ENCODE measurements around the gene RBPJL. TPM values are rescaled to one million over a fixed set of nuclear protein-coding genes. Genes with fewer than 3 reads are reported as not detected.

The RBPJL gene
- total RNA-seq, 1 donor from 2014 or later, result not detected

- intact Hi-C loops (cut with micrococcal nuclease), result loop anchor here (5.0 kb wide), 1 partner anchor 326 kb away; the partner anchor contains the start of gene STK4
Observed at GRCh38 chr20:45293041-45294002, 13.3 kb upstream of the RBPJL start.

- intact Hi-C loops (cut with micrococcal nuclease), result loop anchor here (5.0 kb wide), 1 partner anchor 327 kb away; the partner anchor contains the start of gene STK4
Observed at GRCh38 chr20:45294003-45294368, 12.7 kb upstream of the RBPJL start.

- intact Hi-C loops (cut with micrococcal nuclease), result loop anchor here (5.0 kb wide), 1 partner anchor 327 kb away; the partner anchor contains the start of gene STK4
Observed at GRCh38 chr20:45294659-45295058, 12.0 kb upstream of the RBPJL start.

- intact Hi-C loops (cut with micrococcal nuclease), result no loop called here
Observed at GRCh38 chr20:45297786-45298497, 8.7 kb upstream of the RBPJL start.

- intact Hi-C loops (cut with micrococcal nuclease), result no loop called here
Observed at GRCh38 chr20:45299786-45300185, 6.9 kb upstream of the RBPJL start.

- intact Hi-C loops (cut with micrococcal nuclease), result no loop called here
Observed at GRCh38 chr20:45300961-45301360, 5.7 kb upstream of the RBPJL start.

GRCh38 chr20:45301824-45302271, 4.8 kb upstream of the RBPJL start:
- intact Hi-C loops (cut with micrococcal nuclease), result no loop called here

GRCh38 chr20:45303586-45304463, 2.8 kb upstream of the RBPJL start:
- intact Hi-C loops (cut with micrococcal nuclease), result no loop called here

- intact Hi-C loops (cut with micrococcal nuclease), result no loop called here
Observed at GRCh38 chr20:45304464-45304999, 2.1 kb upstream of the RBPJL start.

- intact Hi-C loops (cut with micrococcal nuclease), result no loop called here
Observed at GRCh38 chr20:45305262-45305661, 1.4 kb upstream of the RBPJL start.

- intact Hi-C loops (cut with micrococcal nuclease), result no loop called here
Observed at GRCh38 chr20:45307076-45307640, 518 bp downstream of the RBPJL start.

GRCh38 chr20:45308117-45308778, 1.6 kb downstream of the RBPJL start, which contains the start of gene MATN4:
TSS of gene MATN4 (minus strand) at chr20:45308299. CDS start at chr20:45305582, 2,717 bp downstream.
- intact Hi-C loops (cut with micrococcal nuclease), result no loop called here

GRCh38 chr20:45309075-45309474, 2.4 kb downstream of the RBPJL start:
- intact Hi-C loops (cut with micrococcal nuclease), result no loop called here

GRCh38 chr20:45311589-45312211, 5.1 kb downstream of the RBPJL start:
- intact Hi-C loops (cut with micrococcal nuclease), result no loop called here

GRCh38 chr20:45312241-45312640, 5.6 kb downstream of the RBPJL start:
- intact Hi-C loops (cut with micrococcal nuclease), result no loop called here

GRCh38 chr20:45313065-45313695, 6.5 kb downstream of the RBPJL start:
- intact Hi-C loops (cut with micrococcal nuclease), result no loop called here

- intact Hi-C loops (cut with micrococcal nuclease), result no loop called here
Observed at GRCh38 chr20:45313943-45314342, 7.3 kb downstream of the RBPJL start.

GRCh38 chr20:45315672-45316071, 9.0 kb downstream of the RBPJL start:
- intact Hi-C loops (cut with micrococcal nuclease), result no loop called here
